H9 (cell line): ENCODE measurements around the gene NEURL1. TPM values are rescaled to one million over a fixed set of nuclear protein-coding genes. Genes with fewer than 3 reads are reported as not detected.
"Not testable (repeated sequence)": the region's sequence is repeated elsewhere in the genome, so short reads cannot be mapped to it uniquely, and the experiment has no call there.

Experiments used
- DNase-seq: peaks from one replicate; pipeline ENCODE4 v3.0.0-alpha.2; 2017
- H2AFZ ChIP-seq: one replicate; pipeline ENCODE4 v1.6.1; 2013; ENCODE audit warnings: mild to moderate bottlenecking, low read length, control low read depth, moderate library complexity
- H2AK5ac ChIP-seq: 2 replicates; pipeline ENCODE4 v1.6.1; 2013; ENCODE audit warnings: low read length, control low read depth, mixed read lengths; ENCODE audit not compliant: insufficient read length
- H2BK120ac ChIP-seq: one replicate; pipeline ENCODE4 v1.6.1; 2013; ENCODE audit warnings: low read depth, mild to moderate bottlenecking, low read length, control low read depth, inconsistent platforms; ENCODE audit not compliant: poor library complexity, severe bottlenecking
- H2BK12ac ChIP-seq: 2 replicates; pipeline ENCODE4 v1.6.1; 2013; ENCODE audit warnings: low read length, control low read depth, mixed read lengths, low read depth; ENCODE audit not compliant: insufficient read length
- H2BK15ac ChIP-seq: 2 replicates; pipeline ENCODE4 v1.6.1; 2013; ENCODE audit warnings: low read depth, low read length, control low read depth
- H2BK20ac ChIP-seq: one replicate; pipeline ENCODE4 v1.6.1; 2013; ENCODE audit warnings: low read depth, mild to moderate bottlenecking, low read length, control low read depth, inconsistent platforms; ENCODE audit not compliant: poor library complexity, severe bottlenecking
- H2BK5ac ChIP-seq: 2 replicates; pipeline ENCODE4 v1.6.1; 2013; ENCODE audit warnings: low read length, control low read depth, mixed read lengths; ENCODE audit not compliant: insufficient read length
- H3K14ac ChIP-seq: 2 replicates; pipeline ENCODE4 v1.6.1; 2013; ENCODE audit warnings: low read length, control low read depth; ENCODE audit not compliant: insufficient read depth
- H3K18ac ChIP-seq: 2 replicates; pipeline ENCODE4 v1.6.1; 2013; ENCODE audit warnings: low read depth, mild to moderate bottlenecking, mixed read lengths, low read length, control low read depth; ENCODE audit not compliant: insufficient read length
- H3K23ac ChIP-seq: 2 replicates; pipeline ENCODE4 v1.6.1; 2013; ENCODE audit warnings: low read length, control low read depth, mixed read lengths, low read depth; ENCODE audit not compliant: insufficient read length
- H3K23me2 ChIP-seq: 2 replicates; pipeline ENCODE4 v1.6.1; 2013; ENCODE audit warnings: low read depth, mild to moderate bottlenecking, mixed read lengths, low read length, control low read depth; ENCODE audit not compliant: insufficient read length, poor library complexity, severe bottlenecking
- H3K27ac ChIP-seq: 2 replicates; pipeline ENCODE4 v1.5.1; 2013; ENCODE audit warnings: low read length, control low read depth, mixed read lengths, low read depth; ENCODE audit not compliant: insufficient read length
- H3K27me3 ChIP-seq: 2 replicates; pipeline ENCODE4 v1.6.1; 2013; ENCODE audit warnings: low read length, control low read depth, inconsistent platforms; ENCODE audit not compliant: insufficient read depth
- H3K4ac ChIP-seq: 2 replicates; pipeline ENCODE4 v1.6.1; 2013; ENCODE audit warnings: low read depth, mild to moderate bottlenecking, control low read depth, inconsistent platforms, low read length, moderate library complexity
- H3K4me1 ChIP-seq: 2 replicates; pipeline ENCODE4 v1.6.1; 2013; ENCODE audit warnings: low read length, control low read depth, inconsistent platforms; ENCODE audit not compliant: insufficient read depth
- H3K4me2 ChIP-seq: 2 replicates; pipeline ENCODE4 v1.6.1; 2013; ENCODE audit warnings: low read length, control low read depth, mixed read lengths; ENCODE audit not compliant: insufficient read length, insufficient read depth
- H3K56ac ChIP-seq: 2 replicates; pipeline ENCODE4 v1.6.1; 2013; ENCODE audit warnings: low read depth, mild to moderate bottlenecking, mixed read lengths, low read length, control low read depth; ENCODE audit not compliant: insufficient read length
- H3K79me1 ChIP-seq: 2 replicates; pipeline ENCODE4 v1.6.1; 2013; ENCODE audit warnings: low read depth, mild to moderate bottlenecking, moderate library complexity, low read length, control low read depth, inconsistent platforms; ENCODE audit not compliant: insufficient read depth, poor library complexity, severe bottlenecking
- H3K79me2 ChIP-seq: 2 replicates; pipeline ENCODE4 v1.6.1; 2013; ENCODE audit warnings: low read length, control low read depth, inconsistent platforms; ENCODE audit not compliant: insufficient read depth
- H3K9ac ChIP-seq: 2 replicates; pipeline ENCODE4 v1.6.1; 2013; ENCODE audit warnings: low read length, control low read depth, mixed read lengths; ENCODE audit not compliant: insufficient read length; ENCODE audit errors: extremely low read depth
- H3K9me3 ChIP-seq: one replicate; pipeline ENCODE4 v1.6.1; 2013; ENCODE audit warnings: low read depth, low read length, inconsistent platforms; ENCODE audit not compliant: control insufficient read depth
- H3T11ph ChIP-seq: one replicate; pipeline ENCODE4 v1.6.1; 2013; ENCODE audit warnings: mild to moderate bottlenecking, low read length, control low read depth, inconsistent platforms
- H4K20me1 ChIP-seq: one replicate; pipeline ENCODE4 v1.6.1; 2013; ENCODE audit not compliant: control insufficient read depth, insufficient read length, insufficient read depth
- H4K5ac ChIP-seq: 2 replicates; pipeline ENCODE4 v1.6.1; 2013; ENCODE audit warnings: low read depth, mild to moderate bottlenecking, mixed read lengths, low read length, control low read depth; ENCODE audit not compliant: insufficient read length
- H4K8ac ChIP-seq: replicated peaks from 2 replicates; pipeline ENCODE4 v1.6.1; 2013; ENCODE audit warnings: low read length, control low read depth, mixed read lengths, low read depth; ENCODE audit not compliant: insufficient read length
- H4K91ac ChIP-seq: 2 replicates; pipeline ENCODE4 v1.6.1; 2013; ENCODE audit warnings: low read depth, mild to moderate bottlenecking, moderate library complexity, mixed read lengths, low read length, control low read depth; ENCODE audit not compliant: insufficient read length
- H3K27ac Mint-ChIP-seq, 3 experiments: 2 replicates in 2 of 3; 3 replicates in 1 of 3; pipeline ENCODE4 v1.8.0; 2020 to 2021; ENCODE audit warnings: mixed read lengths in 3 of 3, mild to moderate bottlenecking in 1 of 3, moderate library complexity in 1 of 3
- H3K27me3 Mint-ChIP-seq: 2 replicates; pipeline ENCODE4 v1.8.0; 2021; ENCODE audit warnings: low read depth, mild to moderate bottlenecking, moderate library complexity, mixed read lengths
- H3K36me3 Mint-ChIP-seq, 3 experiments: 2 replicates in 2 of 3; 3 replicates in 1 of 3; pipeline ENCODE4 v1.8.0; 2020 to 2021; ENCODE audit warnings: low read depth in 3 of 3, mixed read lengths in 3 of 3; ENCODE audit not compliant: insufficient read depth in 1 of 3
- H3K4me1 Mint-ChIP-seq, 2 experiments: 2 replicates each; pipeline ENCODE4 v1.8.0; 2020; ENCODE audit warnings: mixed read lengths in 2 of 2
- H3K4me3 Mint-ChIP-seq, 2 experiments: 2 replicates in 1 of 2; 3 replicates in 1 of 2; pipeline ENCODE4 v1.8.0; 2020 to 2021; ENCODE audit warnings: mild to moderate bottlenecking in 2 of 2, mixed read lengths in 2 of 2, moderate library complexity in 1 of 2
- H3K9me3 Mint-ChIP-seq, 2 experiments: 2 replicates in 1 of 2; 3 replicates in 1 of 2; pipeline ENCODE4 v1.8.0; 2020; ENCODE audit warnings: mild to moderate bottlenecking in 2 of 2, mixed read lengths in 2 of 2, moderate library complexity in 1 of 2
- WGBS: extraction: QIAGEN DNeasy Blood & Tissue Kit; methylation state at CpG from one replicate; pipeline ENCODE4 v1.1.7; 2013; ENCODE audit warnings: missing lambda C conversion rate, low lambda C conversion rate, mixed read lengths; ENCODE audit not compliant: insufficient read length; ENCODE audit errors: extremely low coverage; 5-methylcytosine and 5-hydroxymethylcytosine counted together
- total RNA-seq: library from RNA; stranded (reverse); gene quantifications from 2 replicates; pipeline ENCODE4 v1.2.1, GENCODE V29; 2021

The NEURL1 gene
- total RNA-seq, 1 experiment from 2014 or later = 1.2 TPM

GRCh38 chr10:103607051-103607450 is 113.5 kb downstream of the NEURL1 start:
- H3K79me2 ChIP-seq, H3K56ac ChIP-seq, H2BK5ac ChIP-seq, H3K14ac ChIP-seq, DNase-seq, H3K4me2 ChIP-seq, H3K4me3 Mint-ChIP-seq, H2BK120ac ChIP-seq, H3K23me2 ChIP-seq, H4K5ac ChIP-seq, H2BK15ac ChIP-seq, H4K8ac ChIP-seq, H2AFZ ChIP-seq, H3K23ac ChIP-seq, H4K20me1 ChIP-seq, H3K9me3 ChIP-seq, H3K4ac ChIP-seq, H3K27me3 ChIP-seq, H3K9ac ChIP-seq, H3K27me3 Mint-ChIP-seq, H3K4me1 Mint-ChIP-seq, H3K4me1 ChIP-seq, H2AK5ac ChIP-seq, H2BK12ac ChIP-seq, H3K79me1 ChIP-seq, H3T11ph ChIP-seq, H2BK20ac ChIP-seq, H3K27ac ChIP-seq, H3K18ac ChIP-seq, H4K91ac ChIP-seq, H3K27ac Mint-ChIP-seq: not testable (repeated sequence)
- H3K36me3 Mint-ChIP-seq = peaks cover 9 to 31% (median 11%) of the 10 kb centered on the region in 3 experiments
- no CpG with 5 or more reads among the region's 32 CpGs for WGBS
- H3K9me3 Mint-ChIP-seq = peaks cover 5 to 18% of the 10 kb centered on the region in 2 experiments

- H3T11ph ChIP-seq, H3K23ac ChIP-seq, H2AK5ac ChIP-seq, H3K4me1 ChIP-seq, H4K8ac ChIP-seq, H3K4ac ChIP-seq, H3K27me3 Mint-ChIP-seq, H3K18ac ChIP-seq, H2AFZ ChIP-seq, H4K91ac ChIP-seq, H3K27ac Mint-ChIP-seq, H2BK12ac ChIP-seq, H3K9me3 ChIP-seq, H3K56ac ChIP-seq, H2BK20ac ChIP-seq, DNase-seq, H2BK15ac ChIP-seq, H2BK120ac ChIP-seq, H3K27ac ChIP-seq, H3K4me3 Mint-ChIP-seq, H3K4me2 ChIP-seq, H4K20me1 ChIP-seq, H3K79me1 ChIP-seq, H3K23me2 ChIP-seq, H3K27me3 ChIP-seq, H4K5ac ChIP-seq, H3K9ac ChIP-seq, H3K14ac ChIP-seq, H3K4me1 Mint-ChIP-seq, H2BK5ac ChIP-seq, H3K79me2 ChIP-seq: not testable (repeated sequence)
- Mint-ChIP-seq H3K36me3 (peaks cover 9 to 26% (median 11%) of the 10 kb centered on the region in 3 experiments), H3K9me3 (peaks cover 5 to 18% of the 10 kb centered on the region in 2 experiments)
- no CpG with 5 or more reads among the region's 11 CpGs for WGBS
These were observed 114.6 kb downstream of the NEURL1 start for GRCh38 chr10:103608056-103608455.
